Measurements from ENCODE around the gene CCDC85B. TPM values are rescaled to one million over a fixed set of nuclear protein-coding genes. Genes with fewer than 3 reads are reported as not detected.

Gene CCDC85B
- polyA plus RNA-seq, 3 donors = 20.8 to 35.2 (median 24.4) TPM

DNA sequence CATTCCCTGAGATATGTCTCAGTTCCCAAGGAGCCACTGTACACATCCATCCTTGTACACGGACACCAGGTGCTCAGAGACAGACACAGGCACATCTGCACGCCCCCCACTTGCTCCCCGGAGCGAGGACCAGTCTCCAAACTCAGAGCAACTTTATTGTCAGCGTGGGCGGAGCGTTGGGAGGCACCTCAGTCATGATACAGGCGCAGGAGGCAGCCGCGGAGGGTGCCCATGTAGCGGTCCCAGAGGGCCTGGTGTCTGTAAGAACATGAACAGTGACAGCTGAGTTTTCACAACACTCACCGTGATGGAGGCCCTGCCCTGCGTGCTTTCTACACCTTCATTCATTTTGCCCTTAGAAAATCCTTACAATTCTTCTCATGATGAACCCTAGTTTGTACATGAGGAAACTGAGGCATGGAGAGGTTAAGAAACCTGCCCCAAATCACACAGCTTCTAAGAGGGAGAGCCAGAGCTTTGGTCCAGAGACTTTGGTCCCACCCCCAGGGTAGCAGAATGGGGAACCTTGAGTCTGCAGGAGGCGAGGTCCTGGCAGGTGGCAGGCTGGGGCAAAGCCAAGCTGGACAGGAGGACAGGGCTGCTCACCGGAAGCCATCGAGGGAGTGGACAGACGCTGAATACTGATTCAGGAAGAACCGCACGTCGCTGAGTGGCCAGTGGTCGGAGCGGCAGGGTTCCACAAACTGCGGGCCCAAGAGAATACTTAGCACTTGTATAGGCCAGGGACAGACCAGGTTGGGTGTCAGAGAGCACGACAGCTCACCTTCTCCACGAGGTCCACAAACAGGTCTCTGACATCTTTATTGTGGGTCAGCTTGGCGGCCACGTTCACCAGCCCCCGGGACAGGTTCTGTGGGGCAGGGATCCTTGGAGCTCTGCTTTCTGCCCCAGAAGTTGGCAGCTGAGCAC is 6.4 kb upstream of the CCDC85B start:
- no peak overlapping the region for H3K4me3 Mint-ChIP-seq
- H3K27me3 ChIP-seq (ENCODE audit: control insufficient read depth in 2 of 2, insufficient read depth in 2 of 2, low read length in 2 of 2) = no peaks in the 10 kb centered on the region
- intact Hi-C loops (cut with micrococcal nuclease) = loop anchor here (1.0 to 5.0 kb wide), 2 partner anchors 103 to 105 kb away; no protein-coding TSS in a partner anchor
- H3K4me1 ChIP-seq (ENCODE audit: control insufficient read depth in 1 of 2, insufficient read depth in 2 of 2, low read length in 2 of 2) = peaks cover 28 to 49% of the 10 kb centered on the region in 2 donors
- H2AFZ ChIP-seq (ENCODE audit: insufficient read depth, low read depth, low read length, poor library complexity, severe bottlenecking) = no peak overlapping the region
- no peak overlapping the region for H3K27ac ChIP-seq (ENCODE audit: low read depth in 1 of 2, low read length in 2 of 2)
- 93% methylated on average over 22 of the region's 28 CpGs for WGBS (ENCODE audit: insufficient coverage)
- peaks cover 44 to 56% of the 10 kb centered on the region in 2 donors for H3K36me3 Mint-ChIP-seq
- TF ChIP-seq, protein P1, sequence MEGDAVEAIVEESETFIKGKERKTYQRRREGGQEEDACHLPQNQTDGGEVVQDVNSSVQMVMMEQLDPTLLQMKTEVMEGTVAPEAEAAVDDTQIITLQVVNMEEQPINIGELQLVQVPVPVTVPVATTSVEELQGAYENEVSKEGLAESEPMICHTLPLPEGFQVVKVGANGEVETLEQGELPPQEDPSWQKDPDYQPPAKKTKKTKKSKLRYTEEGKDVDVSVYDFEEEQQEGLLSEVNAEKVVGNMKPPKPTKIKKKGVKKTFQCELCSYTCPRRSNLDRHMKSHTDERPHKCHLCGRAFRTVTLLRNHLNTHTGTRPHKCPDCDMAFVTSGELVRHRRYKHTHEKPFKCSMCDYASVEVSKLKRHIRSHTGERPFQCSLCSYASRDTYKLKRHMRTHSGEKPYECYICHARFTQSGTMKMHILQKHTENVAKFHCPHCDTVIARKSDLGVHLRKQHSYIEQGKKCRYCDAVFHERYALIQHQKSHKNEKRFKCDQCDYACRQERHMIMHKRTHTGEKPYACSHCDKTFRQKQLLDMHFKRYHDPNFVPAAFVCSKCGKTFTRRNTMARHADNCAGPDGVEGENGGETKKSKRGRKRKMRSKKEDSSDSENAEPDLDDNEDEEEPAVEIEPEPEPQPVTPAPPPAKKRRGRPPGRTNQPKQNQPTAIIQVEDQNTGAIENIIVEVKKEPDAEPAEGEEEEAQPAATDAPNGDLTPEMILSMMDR (IDR thresholded peaks at IDR 0.05) = no peak
- peaks cover 42% of the 10 kb centered on the region for H3K4me1 Mint-ChIP-seq
- peaks cover 36 to 46% of the 10 kb centered on the region in 2 donors for H3K36me3 ChIP-seq (replicated peaks in 1 of 2; ENCODE audit: control insufficient read depth in 1 of 2, insufficient read depth in 2 of 2, low read length in 2 of 2)
- peak overlapping the region in 5 of 7 donors; percentile 54 to 79 (median 71) for H3K27ac Mint-ChIP-seq
- no peak overlapping the region for H3K4me2 ChIP-seq (replicated peaks; ENCODE audit: extremely low read depth, low read length, poor library complexity, severe bottlenecking)
- no peak overlapping the region for H3K4me3 ChIP-seq (replicated peaks in 1 of 3; ENCODE audit: low read depth in 2 of 3, low read length in 3 of 3)
- peaks cover 0 to 2% (median 0%) of the 10 kb centered on the region in 7 donors for H3K9me3 Mint-ChIP-seq
- no peak for DNase-seq
- H3K9ac ChIP-seq (ENCODE audit: insufficient read depth, low read length, poor library complexity, severe bottlenecking) = no peak overlapping the region
- peaks cover 15% of the 10 kb centered on the region for H4K20me1 ChIP-seq (ENCODE audit: insufficient read depth, low read length)
- peaks cover 22% of the 10 kb centered on the region for H3K79me2 ChIP-seq (ENCODE audit: insufficient read depth, low read length)
- H3K27me3 Mint-ChIP-seq (ENCODE audit: low read depth in 3 of 3) = no peaks in the 10 kb centered on the region
- no peaks in the 10 kb centered on the region for H3K9me3 ChIP-seq (replicated peaks in 1 of 2; ENCODE audit: control insufficient read depth in 1 of 2, insufficient read depth in 1 of 2, low read length in 2 of 2)

DNA sequence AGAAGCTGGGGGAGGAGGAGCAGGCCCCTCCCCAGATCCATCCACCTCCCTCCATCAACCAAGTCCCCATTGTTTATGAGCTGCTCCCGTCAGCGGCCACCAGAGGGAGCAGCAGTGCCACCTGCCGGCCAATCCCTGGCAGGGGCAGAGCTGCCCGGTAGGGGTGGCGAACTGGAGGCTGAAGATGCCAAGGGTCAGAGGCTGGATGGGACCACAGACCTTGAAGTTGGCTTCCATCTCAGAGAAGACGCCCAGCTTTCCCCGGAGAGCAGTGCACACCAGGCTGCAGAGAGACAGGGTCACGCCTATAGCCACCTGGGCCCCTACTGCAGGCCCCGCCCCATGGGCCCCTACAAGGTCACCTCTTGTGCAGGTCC is 5.8 kb upstream of the CCDC85B start:
- Histone ChIP-seq H3K79me2 (ENCODE audit: insufficient read depth, low read length) (peaks cover 22% of the 10 kb centered on the region), H3K9me3 (replicated peaks in 1 of 2; ENCODE audit: control insufficient read depth in 1 of 2, insufficient read depth in 1 of 2, low read length in 2 of 2) (no peaks in the 10 kb centered on the region), H3K36me3 (replicated peaks in 1 of 2; ENCODE audit: control insufficient read depth in 1 of 2, insufficient read depth in 2 of 2, low read length in 2 of 2) (peaks cover 36 to 46% of the 10 kb centered on the region in 2 donors), H3K27ac (ENCODE audit: low read depth in 1 of 2, low read length in 2 of 2) (no peak overlapping the region), H3K4me1 (ENCODE audit: control insufficient read depth in 1 of 2, insufficient read depth in 2 of 2, low read length in 2 of 2) (peaks cover 30 to 49% of the 10 kb centered on the region in 2 donors), H3K27me3 (ENCODE audit: control insufficient read depth in 2 of 2, insufficient read depth in 2 of 2, low read length in 2 of 2) (no peaks in the 10 kb centered on the region), H3K4me2 (replicated peaks; ENCODE audit: extremely low read depth, low read length, poor library complexity, severe bottlenecking) (no peak overlapping the region), H2AFZ (ENCODE audit: insufficient read depth, low read depth, low read length, poor library complexity, severe bottlenecking) (no peak overlapping the region), H3K4me3 (replicated peaks in 1 of 3; ENCODE audit: low read depth in 2 of 3, low read length in 3 of 3) (no peak overlapping the region), H4K20me1 (ENCODE audit: insufficient read depth, low read length) (peaks cover 15% of the 10 kb centered on the region), H3K9ac (ENCODE audit: insufficient read depth, low read length, poor library complexity, severe bottlenecking) (no peak overlapping the region)
- peak; percentile 79 to 83 (median 82) for DNase-seq
- TF ChIP-seq, protein P1 (IDR thresholded peaks at IDR 0.05) = peak; percentile 98
- peaks cover 44 to 56% of the 10 kb centered on the region in 2 donors for H3K36me3 Mint-ChIP-seq
- H3K4me3 Mint-ChIP-seq = no peak overlapping the region
- 54% methylated on average over 4 of the region's 9 CpGs for WGBS (ENCODE audit: insufficient coverage)
- H3K4me1 Mint-ChIP-seq = peaks cover 42% of the 10 kb centered on the region
- H3K27ac Mint-ChIP-seq = peak overlapping the region in 6 of 7 donors; percentile 56 to 79 (median 70)
- intact Hi-C loops (cut with micrococcal nuclease) = loop anchor here (1.0 to 5.0 kb wide), 4 partner anchors 38 to 105 kb away; no protein-coding TSS in a partner anchor
- H3K9me3 Mint-ChIP-seq = peaks cover 0 to 2% (median 0%) of the 10 kb centered on the region in 7 donors
- H3K27me3 Mint-ChIP-seq (ENCODE audit: low read depth in 3 of 3) = peaks cover 0 to under 1% (median 0%) of the 10 kb centered on the region in 3 donors
